Measurements from ENCODE around the gene TEX2.

- TF ChIP-seq EZH2 (IDR thresholded peaks at IDR 0.05; ENCODE audit: low read depth) = no peak
- TF ChIP-seq CTCF (conservative IDR thresholded peaks at IDR 0.05) = no peak
Measured at GRCh38 chr17:64269687-64270649, 6.9 kb upstream of the TEX2 start.

Data from PC-9 (cell line).